Measurements from ENCODE around the gene ADSS1. TPM values are rescaled to one million over a fixed set of nuclear protein-coding genes. Genes with fewer than 3 reads are reported as not detected.

Gene ADSS1
- total and polyA plus RNA-seq, 2 donors = 5.4 to 8.4 TPM

GRCh38 chr14:104777808-104778249 is 53.8 kb downstream of the ADSS1 start:
- Histone ChIP-seq H3K27ac (ENCODE audit: low read depth) (no peak overlapping the region), H3K4me3 (ENCODE audit: low read depth, low read length) (no peak overlapping the region), H3K4me1 (ENCODE audit: insufficient read depth) (no peaks in the 10 kb centered on the region), H3K36me3 (ENCODE audit: insufficient read depth) (no peaks in the 10 kb centered on the region)
- no peak for DNase-seq (ENCODE audit: extremely low spot score)
- WGBS = 75% methylated on average over 15 of the region's 15 CpGs

- 86% methylated on average over 15 of the region's 15 CpGs for WGBS
- H3K4me1 ChIP-seq (ENCODE audit: insufficient read depth) = no peaks in the 10 kb centered on the region
- no peak overlapping the region for H3K27ac ChIP-seq (ENCODE audit: low read depth)
- no peak overlapping the region for H3K4me3 ChIP-seq (ENCODE audit: low read depth, low read length)
- H3K36me3 ChIP-seq (ENCODE audit: insufficient read depth) = no peaks in the 10 kb centered on the region
- DNase-seq (ENCODE audit: extremely low spot score) = no peak
Observed at GRCh38 chr14:104778694-104779331, 54.8 kb downstream of the ADSS1 start.

- Histone ChIP-seq H3K4me3 (ENCODE audit: low read depth, low read length) (no peak overlapping the region), H3K27ac (ENCODE audit: low read depth) (no peak overlapping the region), H3K4me1 (ENCODE audit: insufficient read depth) (no peaks in the 10 kb centered on the region), H3K36me3 (ENCODE audit: insufficient read depth) (no peaks in the 10 kb centered on the region)
- 91% methylated on average over 32 of the region's 32 CpGs for WGBS
- no peak for DNase-seq (ENCODE audit: extremely low spot score)
Observed at GRCh38 chr14:104779776-104780512, 55.9 kb downstream of the ADSS1 start.

- H3K36me3 ChIP-seq (ENCODE audit: insufficient read depth) = no peaks in the 10 kb centered on the region
- DNase-seq (ENCODE audit: extremely low spot score) = no peak
- H3K4me1 ChIP-seq (ENCODE audit: insufficient read depth) = no peaks in the 10 kb centered on the region
- H3K27ac ChIP-seq (ENCODE audit: low read depth) = no peak overlapping the region
- WGBS = 91% methylated on average over 24 of the region's 24 CpGs
- no peak overlapping the region for H3K4me3 ChIP-seq (ENCODE audit: low read depth, low read length)
Observed at GRCh38 chr14:104780513-104781030, 56.5 kb downstream of the ADSS1 start.

- Histone ChIP-seq H3K4me1 (ENCODE audit: insufficient read depth) (no peaks in the 10 kb centered on the region), H3K36me3 (ENCODE audit: insufficient read depth) (no peaks in the 10 kb centered on the region), H3K4me3 (ENCODE audit: low read depth, low read length) (no peak overlapping the region), H3K27ac (ENCODE audit: low read depth) (no peak overlapping the region)
- WGBS = 89% methylated on average over 20 of the region's 20 CpGs
- no peak for DNase-seq (ENCODE audit: extremely low spot score)
Observed at GRCh38 chr14:104781271-104782077, 57.4 kb downstream of the ADSS1 start.

DNA sequence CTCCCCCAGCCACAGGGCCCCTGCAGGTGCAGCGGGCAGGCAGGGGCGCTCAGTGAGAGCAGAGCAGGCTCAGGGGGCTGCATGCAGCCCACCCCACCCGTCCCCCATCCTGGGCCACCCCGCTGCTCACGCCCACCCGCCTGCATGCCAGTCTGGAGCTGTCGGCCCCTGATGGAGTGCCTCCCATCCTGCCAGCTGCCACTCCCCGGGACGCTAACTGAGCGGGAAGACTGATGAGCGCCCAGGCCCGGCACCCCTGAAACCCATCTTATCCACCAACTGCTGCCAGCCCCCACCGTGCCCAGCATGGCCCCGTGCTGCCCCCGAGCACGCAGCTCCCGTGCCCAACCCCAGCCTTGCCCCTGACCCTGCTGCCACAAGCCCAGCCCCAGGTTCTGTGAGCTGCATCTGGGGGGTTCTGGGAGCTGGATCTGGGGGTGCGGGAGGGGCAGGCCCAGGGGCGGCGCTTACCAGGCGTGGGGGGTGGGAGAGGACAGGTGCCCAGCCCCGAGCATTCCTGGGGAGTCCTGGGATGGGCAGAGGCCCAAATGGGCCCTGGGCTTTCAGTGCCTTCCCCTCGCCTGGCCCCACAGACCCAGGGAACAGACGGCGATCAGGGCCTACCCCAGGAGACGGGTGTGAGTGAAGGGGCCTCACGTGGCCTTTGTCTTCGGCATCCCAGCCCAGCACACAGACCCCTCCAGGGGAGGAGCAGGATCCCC is 58.2 kb downstream of the ADSS1 start:
- 88% methylated on average over 28 of the region's 28 CpGs for WGBS
- Histone ChIP-seq H3K4me1 (ENCODE audit: insufficient read depth) (no peaks in the 10 kb centered on the region), H3K27ac (ENCODE audit: low read depth) (no peak overlapping the region), H3K36me3 (ENCODE audit: insufficient read depth) (no peaks in the 10 kb centered on the region), H3K4me3 (ENCODE audit: low read depth, low read length) (no peak overlapping the region)
- DNase-seq (ENCODE audit: extremely low spot score) = no peak

- 75% methylated on average over 13 of the region's 13 CpGs for WGBS
- H3K27ac ChIP-seq (ENCODE audit: low read depth) = no peak overlapping the region
- H3K4me3 ChIP-seq (ENCODE audit: low read depth, low read length) = no peak overlapping the region
- no peaks in the 10 kb centered on the region for H3K36me3 ChIP-seq (ENCODE audit: insufficient read depth)
- no peak for DNase-seq (ENCODE audit: extremely low spot score)
- H3K4me1 ChIP-seq (ENCODE audit: insufficient read depth) = no peaks in the 10 kb centered on the region
Observed at GRCh38 chr14:104782808-104783139, 58.7 kb downstream of the ADSS1 start.

DNA sequence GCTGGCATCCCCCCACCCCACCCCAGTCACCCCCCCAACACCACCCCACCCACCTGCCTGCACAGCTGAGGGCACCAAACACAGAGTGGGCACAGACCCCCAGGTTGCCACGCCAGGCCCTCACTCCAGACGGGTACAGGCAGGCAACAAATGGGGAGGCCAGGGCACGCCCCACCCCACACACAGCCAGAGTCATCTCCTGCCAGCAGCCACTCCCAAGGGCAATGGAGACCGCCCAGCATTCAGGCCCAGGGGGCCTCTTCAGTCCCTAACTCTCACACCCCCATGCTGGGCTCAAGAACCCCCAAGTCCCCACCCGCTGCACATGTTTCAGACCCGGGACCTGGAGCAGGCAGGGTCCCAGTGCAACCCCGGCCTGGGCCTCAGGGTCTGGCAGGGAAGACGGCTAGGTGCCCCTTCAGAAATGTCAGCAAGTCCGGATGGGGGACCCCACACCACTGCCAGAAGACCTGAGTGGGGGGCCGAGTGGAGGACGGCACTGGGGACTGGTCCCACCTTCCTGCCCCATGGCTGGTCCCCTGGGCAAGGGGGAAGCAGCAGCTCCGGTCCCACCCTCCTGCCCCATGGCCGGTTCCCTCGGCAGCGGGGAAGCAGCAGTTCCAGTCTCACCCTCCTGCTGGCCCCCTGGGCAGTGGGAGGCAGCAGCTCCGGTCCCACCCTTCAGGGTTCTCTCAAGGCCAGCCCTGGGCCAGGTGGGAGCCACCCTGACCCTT is 59.6 kb downstream of the ADSS1 start:
- WGBS = 89% methylated on average over 16 of the region's 16 CpGs
- H3K4me1 ChIP-seq (ENCODE audit: insufficient read depth) = no peaks in the 10 kb centered on the region
- H3K27ac ChIP-seq (ENCODE audit: low read depth) = no peak overlapping the region
- H3K4me3 ChIP-seq (ENCODE audit: low read depth, low read length) = no peak overlapping the region
- H3K36me3 ChIP-seq (ENCODE audit: insufficient read depth) = no peaks in the 10 kb centered on the region
- DNase-seq (ENCODE audit: extremely low spot score) = no peak

- Histone ChIP-seq H3K36me3 (ENCODE audit: insufficient read depth) (no peaks in the 10 kb centered on the region), H3K4me3 (ENCODE audit: low read depth, low read length) (no peak overlapping the region), H3K27ac (ENCODE audit: low read depth) (no peak overlapping the region), H3K4me1 (ENCODE audit: insufficient read depth) (no peaks in the 10 kb centered on the region)
- WGBS = 91% methylated on average over 9 of the region's 9 CpGs
- no peak for DNase-seq (ENCODE audit: extremely low spot score)
Observed at GRCh38 chr14:104784218-104784568, 60.2 kb downstream of the ADSS1 start.

- no peak overlapping the region for H3K27ac ChIP-seq (ENCODE audit: low read depth)
- H3K4me3 ChIP-seq (ENCODE audit: low read depth, low read length) = no peak overlapping the region
- H3K36me3 ChIP-seq (ENCODE audit: insufficient read depth) = no peaks in the 10 kb centered on the region
- no peak for DNase-seq (ENCODE audit: extremely low spot score)
- H3K4me1 ChIP-seq (ENCODE audit: insufficient read depth) = no peaks in the 10 kb centered on the region
- WGBS = 74% methylated on average over 36 of the region's 36 CpGs
Observed at GRCh38 chr14:104784846-104785707, 61.0 kb downstream of the ADSS1 start.

GRCh38 chr14:104785708-104786080 is 61.7 kb downstream of the ADSS1 start:
- Histone ChIP-seq H3K36me3 (ENCODE audit: insufficient read depth) (no peaks in the 10 kb centered on the region), H3K4me3 (ENCODE audit: low read depth, low read length) (no peak overlapping the region), H3K27ac (ENCODE audit: low read depth) (no peak overlapping the region), H3K4me1 (ENCODE audit: insufficient read depth) (no peaks in the 10 kb centered on the region)
- DNase-seq (ENCODE audit: extremely low spot score) = no peak
- WGBS = 89% methylated on average over 13 of the region's 13 CpGs

- 69% methylated on average over 12 of the region's 14 CpGs for WGBS
- Histone ChIP-seq H3K36me3 (ENCODE audit: insufficient read depth) (no peaks in the 10 kb centered on the region), H3K27ac (ENCODE audit: low read depth) (no peak overlapping the region), H3K4me1 (ENCODE audit: insufficient read depth) (no peaks in the 10 kb centered on the region), H3K4me3 (ENCODE audit: low read depth, low read length) (no peak overlapping the region)
- no peak for DNase-seq (ENCODE audit: extremely low spot score)
Observed at GRCh38 chr14:104786091-104786586, 62.1 kb downstream of the ADSS1 start.

All from urinary bladder (tissue), 4 donors.